Mesenteric fat pad (tissue), 1 donor: ENCODE data around the gene ATG16L1. TPM values are rescaled to one million over a fixed set of nuclear protein-coding genes. Genes with fewer than 3 reads are reported as not detected.

ENCODE experiments used
- DNase-seq: peaks from one replicate; pipeline ENCODE4 v3.0.0-alpha.2; 2020; ENCODE audit warnings: low spot score
- total RNA-seq: library from RNA; stranded (reverse); fragmentation: NEBNext Ultra II Directional; extraction: Animal tissue kit (Norgen Biotek cat#: 25700); gene quantifications from one replicate; pipeline ENCODE4 v1.2.1, GENCODE V29; 2021
- donor health status: DM: yes; HTN: yes; CAD: no.

ATG16L1 gene
- total RNA-seq, 1 donor from 2014 or later, result 20.5 TPM

- DNase-seq, result no peak
These were observed 6.7 kb downstream of the ATG16L1 start for GRCh38 chr2:233258211-233258610.

GRCh38 chr2:233259730-233260129, 8.3 kb downstream of the ATG16L1 start:
- DNase-seq, result no peak

GRCh38 chr2:233260661-233261060, 9.2 kb downstream of the ATG16L1 start:
- no peak for DNase-seq

- no peak for DNase-seq
These were observed 10.5 kb downstream of the ATG16L1 start for GRCh38 chr2:233261819-233262555.

DNA sequence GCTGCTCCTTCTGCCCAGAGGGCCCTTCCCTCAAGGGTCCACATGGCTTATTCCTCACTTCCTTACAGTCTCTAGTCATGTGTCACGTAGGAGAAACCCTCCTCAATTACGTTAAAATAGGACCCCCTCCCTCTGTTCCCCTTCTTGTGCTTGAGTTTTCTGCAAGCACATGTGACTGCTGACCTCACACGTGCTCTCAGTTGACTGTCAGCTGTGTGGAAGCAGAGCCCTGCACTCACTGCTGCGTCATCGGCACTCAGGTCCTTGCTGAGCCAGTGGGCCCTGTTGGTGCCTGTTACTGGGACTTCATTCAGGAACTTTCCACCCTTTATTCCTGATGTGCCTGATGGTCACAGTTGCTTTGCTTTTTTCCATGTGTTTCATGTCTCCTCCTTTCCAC, 11.1 kb downstream of the ATG16L1 start:
- DNase-seq, result no peak

DNA sequence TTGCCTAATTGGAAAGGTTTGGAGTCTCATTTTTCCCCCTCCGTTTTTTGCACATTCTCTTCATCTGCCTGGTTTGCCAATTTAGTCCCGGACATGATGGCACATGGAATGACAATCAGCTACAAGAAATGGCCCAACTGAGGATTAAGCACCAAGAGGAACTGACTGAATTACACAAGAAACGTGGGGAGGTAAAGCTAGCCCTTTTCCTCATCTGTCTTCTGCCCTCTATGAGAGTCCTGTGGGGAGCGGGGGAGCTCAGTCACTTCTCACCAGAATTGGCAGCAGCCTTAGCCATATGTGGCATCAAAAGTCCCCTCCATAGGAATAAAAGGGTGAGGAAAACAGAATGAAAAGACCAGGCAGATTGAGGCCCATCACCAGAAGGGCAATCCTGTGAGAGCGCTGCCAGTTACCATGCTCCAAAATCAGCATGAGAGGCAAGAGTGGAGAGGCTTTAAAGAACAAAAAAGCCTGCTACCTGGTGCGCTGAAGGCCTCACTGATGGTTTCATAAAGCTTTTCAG, 11.6 kb downstream of the ATG16L1 start:
- DNase-seq, result no peak

GRCh38 chr2:233264667-233265066, 13.2 kb downstream of the ATG16L1 start:
- DNase-seq, result no peak

- DNase-seq, result no peak
These were observed 14.5 kb downstream of the ATG16L1 start for GRCh38 chr2:233265899-233266431.

- DNase-seq, result no peak
These were observed 15.0 kb downstream of the ATG16L1 start for GRCh38 chr2:233266481-233266880.

- DNase-seq, result no peak
These were observed 16.2 kb downstream of the ATG16L1 start for GRCh38 chr2:233267516-233268245.

DNA sequence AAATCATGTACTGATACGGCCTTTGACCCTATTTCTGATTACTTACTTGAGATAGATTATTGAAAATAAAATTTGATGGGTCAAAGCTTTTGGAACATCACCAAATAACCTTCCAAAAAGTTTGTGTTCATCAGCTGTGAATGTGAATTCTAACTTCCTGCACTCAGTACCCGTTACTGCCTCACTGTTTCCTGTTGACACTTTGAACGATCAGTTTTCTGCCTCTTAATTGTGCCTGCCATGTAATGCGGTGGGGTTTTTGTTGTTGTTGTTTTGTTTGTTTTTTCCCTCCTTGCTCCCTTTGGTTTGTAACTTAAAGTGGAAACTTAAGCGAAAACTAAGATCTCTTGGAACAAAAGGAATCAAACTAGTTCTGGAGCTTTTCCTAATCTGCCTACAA, 18.9 kb downstream of the ATG16L1 start:
- no peak for DNase-seq

GRCh38 chr2:233270951-233271350, 19.5 kb downstream of the ATG16L1 start:
- no peak for DNase-seq

GRCh38 chr2:233271693-233272092, 20.2 kb downstream of the ATG16L1 start:
- no peak for DNase-seq

DNA sequence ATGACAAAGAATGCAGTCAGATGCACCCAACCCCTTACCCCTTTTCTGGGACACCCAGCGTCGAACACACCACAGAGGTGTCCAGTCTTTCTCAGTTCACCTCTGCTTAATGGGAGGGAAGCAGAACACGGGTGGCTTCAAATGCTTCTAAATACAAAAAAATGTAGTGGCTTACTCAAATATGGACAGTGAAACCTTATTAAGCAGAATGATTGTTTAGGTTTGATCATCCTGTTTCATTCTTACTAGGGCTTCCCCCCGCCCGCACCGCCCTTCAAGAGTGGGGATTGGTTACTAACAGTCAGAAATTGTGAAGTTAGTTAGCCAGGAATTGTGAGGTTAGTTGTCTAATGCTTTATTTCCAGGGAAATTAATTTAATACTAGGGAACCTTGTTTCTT, 21.6 kb downstream of the ATG16L1 start:
- no peak for DNase-seq

GRCh38 chr2:233275223-233275622, 23.8 kb downstream of the ATG16L1 start:
- DNase-seq, result no peak

- DNase-seq, result no peak
These were observed 27.4 kb downstream of the ATG16L1 start for GRCh38 chr2:233278921-233279320.

DNA sequence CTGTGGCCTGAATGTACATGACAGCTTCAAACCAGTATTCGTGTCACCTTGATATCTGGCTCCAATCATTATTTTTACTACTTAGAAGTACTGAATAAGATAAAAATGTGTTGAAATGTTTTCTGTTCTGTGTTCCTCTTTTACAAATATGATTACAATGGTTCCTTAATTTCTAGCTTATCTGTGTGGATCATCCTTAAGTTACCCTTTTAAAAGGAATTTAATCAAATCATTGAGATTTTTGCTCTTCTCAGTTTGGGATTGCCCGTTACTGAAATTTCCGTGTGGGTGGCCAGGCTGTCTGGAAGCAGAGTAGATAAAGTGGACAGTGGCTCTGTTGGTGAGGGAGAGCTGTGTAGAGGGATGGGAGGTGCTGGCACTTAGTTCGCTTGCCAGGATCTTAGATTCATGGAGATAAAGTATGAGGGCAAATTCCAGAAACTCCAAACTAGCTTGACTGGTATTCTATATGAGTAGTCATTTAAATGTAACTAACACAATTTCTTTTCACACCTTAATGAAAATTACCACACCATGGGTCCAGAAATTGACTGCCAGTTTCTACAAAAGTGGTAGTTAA, 28.7 kb downstream of the ATG16L1 start:
- no peak for DNase-seq

DNA sequence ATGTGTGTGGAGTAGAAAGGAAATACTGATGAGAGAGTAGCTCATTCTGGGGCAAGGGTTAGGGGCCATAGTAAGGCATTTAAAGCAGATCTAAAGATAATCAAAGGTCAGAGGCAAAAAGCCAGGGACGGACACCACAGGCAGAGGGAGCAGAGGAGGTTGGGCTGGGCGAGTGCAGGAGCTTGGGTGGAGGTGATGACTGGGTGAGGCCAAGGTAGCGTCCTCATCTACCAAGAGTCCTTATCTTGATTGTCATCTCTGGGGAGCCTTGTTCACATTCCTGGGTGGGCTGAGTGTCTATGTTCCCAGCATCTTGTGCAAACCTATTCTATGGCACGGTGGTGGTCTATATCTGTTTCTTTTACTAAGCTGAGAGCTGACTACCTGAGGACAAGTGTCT, 30.1 kb downstream of the ATG16L1 start:
- no peak for DNase-seq

DNA sequence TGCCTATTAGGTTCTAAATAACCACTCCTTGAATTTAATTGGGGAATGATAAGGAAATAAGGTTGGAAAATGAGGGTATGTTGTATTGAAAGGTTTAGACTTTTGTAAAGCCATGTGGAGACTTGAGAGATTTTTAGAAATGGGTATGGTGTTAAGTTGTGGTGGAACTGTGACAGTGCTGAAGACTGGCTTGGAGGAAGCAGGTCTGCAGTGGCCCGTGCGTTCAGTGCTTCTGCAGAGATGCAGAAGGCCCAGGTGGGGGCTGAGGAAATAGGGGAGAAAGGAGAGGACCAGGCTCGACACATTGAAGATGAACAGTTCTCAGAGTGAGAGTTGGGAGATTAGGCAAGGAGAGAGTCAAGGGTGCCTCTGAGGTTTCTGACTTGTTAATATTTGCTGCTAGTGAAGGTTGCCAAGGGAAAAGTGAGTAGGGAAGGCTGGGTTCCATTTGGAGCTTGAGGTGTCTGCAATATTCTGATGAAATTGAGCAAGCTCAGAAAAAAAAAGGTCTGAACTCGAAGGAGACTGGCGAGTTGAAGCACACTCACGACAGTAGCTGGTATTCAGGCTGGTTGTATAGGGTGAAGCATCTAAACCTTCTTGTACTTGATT, 30.6 kb downstream of the ATG16L1 start:
- no peak for DNase-seq

GRCh38 chr2:233285921-233286320, 34.4 kb downstream of the ATG16L1 start:
- DNase-seq, result no peak

DNA sequence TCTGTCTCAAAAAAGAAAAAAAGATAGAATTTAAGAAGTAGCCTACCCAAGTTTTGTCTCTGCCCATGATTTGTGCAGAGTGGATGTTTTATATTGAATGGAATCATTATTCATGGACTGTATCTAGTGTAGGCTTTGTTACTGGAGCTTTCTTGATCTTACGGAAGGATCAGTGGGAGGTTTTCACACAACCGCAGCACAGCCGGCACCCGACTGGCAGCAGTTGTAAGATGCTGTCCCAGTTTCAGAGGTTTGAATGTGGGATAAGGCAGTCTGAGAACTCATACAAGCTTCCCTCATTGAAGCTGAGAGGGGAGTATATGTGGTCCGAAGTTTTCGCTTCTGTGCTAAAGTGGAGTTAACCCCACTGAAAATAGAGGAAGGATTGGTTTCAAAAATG, 36.4 kb downstream of the ATG16L1 start:
- no peak for DNase-seq

DNA sequence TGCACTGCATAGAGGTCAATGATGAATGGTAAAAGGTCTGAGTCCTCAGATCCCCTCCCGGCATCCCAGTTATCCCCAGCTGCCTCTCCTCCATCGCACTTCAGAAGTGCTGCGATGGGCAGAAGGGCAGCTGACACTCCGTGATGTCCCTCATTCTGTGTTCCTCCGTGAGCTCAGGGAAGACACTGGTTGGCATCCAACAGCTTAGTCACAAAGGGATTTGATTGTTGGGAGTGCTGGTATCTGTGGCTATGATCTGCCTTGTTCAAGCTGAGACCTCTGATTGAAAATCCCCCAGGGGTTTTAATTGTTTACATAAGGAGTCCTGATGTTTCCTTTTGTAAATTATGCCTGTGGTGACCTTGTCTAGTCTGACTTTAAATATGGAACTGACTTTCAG, 37.2 kb downstream of the ATG16L1 start:
- DNase-seq, result no peak
